ENCODE measurements around the gene CIRBP.

CIRBP gene

GRCh38 chr19:1269478-1270212 is 513 bp downstream of the CIRBP start:
- Histone ChIP-seq H3K79me2 (ENCODE audit: control insufficient read depth, insufficient read depth, low read length, poor library complexity) (peaks cover 13% of the 10 kb centered on the region), H3K79me1 (ENCODE audit: low read length) (peaks cover 23% of the 10 kb centered on the region), H2BK120ac (ENCODE audit: insufficient read depth, low read length, poor library complexity) (peak overlapping the region; percentile 71), H2AFZ (ENCODE audit: insufficient read depth, low read length, poor library complexity) (no peak overlapping the region), H3K23ac (ENCODE audit: low read length) (no peak overlapping the region), H3K18ac (ENCODE audit: low read length) (peak overlapping the region; percentile 81), H4K91ac (ENCODE audit: low read depth, low read length) (peak overlapping the region; percentile 98), H3K36me3 (ENCODE audit: control insufficient read depth in 1 of 2, insufficient read depth in 2 of 2, low read length in 2 of 2) (peaks cover 38 to 39% of the 10 kb centered on the region in 2 experiments), H3K4me1 (ENCODE audit: control insufficient read depth in 1 of 2, insufficient read depth in 2 of 2, low read length in 2 of 2) (peaks cover 34 to 37% of the 10 kb centered on the region in 2 experiments), H3K4me3 (ENCODE audit: low read depth, low read length) (peak overlapping the region; percentile 79), H2AK5ac (ENCODE audit: low read length) (peak overlapping the region; percentile 74), H2BK12ac (ENCODE audit: low read length) (no peak overlapping the region), H3K4ac (ENCODE audit: low read depth, low read length) (peak overlapping the region; percentile 89), H3K9me3 (ENCODE audit: insufficient read depth, low read depth, low read length) (no peaks in the 10 kb centered on the region), H3K14ac (ENCODE audit: low read length) (peak overlapping the region; percentile 88), H3K9ac (ENCODE audit: low read length) (peak overlapping the region; percentile 93), H4K12ac (ENCODE audit: low read depth, low read length) (peak overlapping the region; percentile 5), H4K8ac (ENCODE audit: low read depth, low read length) (peak overlapping the region; percentile 89), H3K27me3 (ENCODE audit: insufficient read depth, low read length) (no peaks in the 10 kb centered on the region), H3K4me2 (ENCODE audit: low read length) (peak overlapping the region; percentile 73), H2BK5ac (ENCODE audit: low read depth, low read length, poor library complexity) (peak overlapping the region; percentile 85), H3K27ac (ENCODE audit: low read depth, low read length) (peak overlapping the region; percentile 95)
- WGBS (ENCODE audit: extremely low coverage, insufficient coverage, insufficient read length): no CpG with 5 or more reads among the region's 64 CpGs
- DNase-seq: peak; percentile 63 to 89

GRCh38 chr19:1270213-1270853 is 1.2 kb downstream of the CIRBP start:
- peak overlapping the region; percentile 95 for H3K27ac ChIP-seq (ENCODE audit: low read depth, low read length)
- H2BK120ac ChIP-seq (ENCODE audit: insufficient read depth, low read length, poor library complexity): peak overlapping the region; percentile 9
- peak overlapping the region; percentile 18 for H3K18ac ChIP-seq (ENCODE audit: low read length)
- H3K27me3 ChIP-seq (ENCODE audit: insufficient read depth, low read length): no peaks in the 10 kb centered on the region
- H3K79me1 ChIP-seq (ENCODE audit: low read length): peaks cover 22% of the 10 kb centered on the region
- H3K14ac ChIP-seq (ENCODE audit: low read length): peak overlapping the region; percentile 69
- peak overlapping the region; percentile 73 for H3K4me2 ChIP-seq (ENCODE audit: low read length)
- H2BK12ac ChIP-seq (ENCODE audit: low read length): no peak overlapping the region
- H4K91ac ChIP-seq (ENCODE audit: low read depth, low read length): peak overlapping the region; percentile 72
- H4K8ac ChIP-seq (ENCODE audit: low read depth, low read length): peak overlapping the region; percentile 89
- H2BK5ac ChIP-seq (ENCODE audit: low read depth, low read length, poor library complexity): peak overlapping the region; percentile 85
- peak overlapping the region; percentile 11 for H2AK5ac ChIP-seq (ENCODE audit: low read length)
- H3K79me2 ChIP-seq (ENCODE audit: control insufficient read depth, insufficient read depth, low read length, poor library complexity): peaks cover 17% of the 10 kb centered on the region
- no peak overlapping the region for H2AFZ ChIP-seq (ENCODE audit: insufficient read depth, low read length, poor library complexity)
- H3K4me1 ChIP-seq (ENCODE audit: control insufficient read depth in 1 of 2, insufficient read depth in 2 of 2, low read length in 2 of 2): peaks cover 31 to 35% of the 10 kb centered on the region in 2 experiments
- DNase-seq: no peak
- no CpG with 5 or more reads among the region's 8 CpGs for WGBS (ENCODE audit: extremely low coverage, insufficient coverage, insufficient read length)
- H3K4ac ChIP-seq (ENCODE audit: low read depth, low read length): peak overlapping the region; percentile 89
- no peak overlapping the region for H3K23ac ChIP-seq (ENCODE audit: low read length)
- H4K12ac ChIP-seq (ENCODE audit: low read depth, low read length): peak overlapping the region; percentile 5
- peak overlapping the region; percentile 79 for H3K4me3 ChIP-seq (ENCODE audit: low read depth, low read length)
- H3K9ac ChIP-seq (ENCODE audit: low read length): peak overlapping the region; percentile 85
- no peaks in the 10 kb centered on the region for H3K9me3 ChIP-seq (ENCODE audit: insufficient read depth, low read depth, low read length)
- peaks cover 42% of the 10 kb centered on the region in 2 experiments for H3K36me3 ChIP-seq (ENCODE audit: control insufficient read depth in 1 of 2, insufficient read depth in 2 of 2, low read length in 2 of 2)

GRCh38 chr19:1270854-1271527 is 1.9 kb downstream of the CIRBP start:
- Histone ChIP-seq H2BK5ac (ENCODE audit: low read depth, low read length, poor library complexity) (no peak overlapping the region), H3K4me2 (ENCODE audit: low read length) (peak overlapping the region; percentile 24), H3K18ac (ENCODE audit: low read length) (no peak overlapping the region), H4K8ac (ENCODE audit: low read depth, low read length) (no peak overlapping the region), H3K14ac (ENCODE audit: low read length) (no peak overlapping the region), H2BK120ac (ENCODE audit: insufficient read depth, low read length, poor library complexity) (no peak overlapping the region), H3K79me2 (ENCODE audit: control insufficient read depth, insufficient read depth, low read length, poor library complexity) (peaks cover 20% of the 10 kb centered on the region), H3K9me3 (ENCODE audit: insufficient read depth, low read depth, low read length) (no peaks in the 10 kb centered on the region), H3K4ac (ENCODE audit: low read depth, low read length) (peak overlapping the region; percentile 65), H4K12ac (ENCODE audit: low read depth, low read length) (no peak overlapping the region), H4K91ac (ENCODE audit: low read depth, low read length) (no peak overlapping the region), H2AFZ (ENCODE audit: insufficient read depth, low read length, poor library complexity) (no peak overlapping the region), H3K4me1 (ENCODE audit: control insufficient read depth in 1 of 2, insufficient read depth in 2 of 2, low read length in 2 of 2) (peaks cover 27 to 31% of the 10 kb centered on the region in 2 experiments), H3K27ac (ENCODE audit: low read depth, low read length) (no peak overlapping the region), H3K27me3 (ENCODE audit: insufficient read depth, low read length) (no peaks in the 10 kb centered on the region), H3K79me1 (ENCODE audit: low read length) (peaks cover 22% of the 10 kb centered on the region), H3K36me3 (ENCODE audit: control insufficient read depth in 1 of 2, insufficient read depth in 2 of 2, low read length in 2 of 2) (peaks cover 42% of the 10 kb centered on the region in 2 experiments), H2BK12ac (ENCODE audit: low read length) (no peak overlapping the region), H2AK5ac (ENCODE audit: low read length) (no peak overlapping the region), H3K9ac (ENCODE audit: low read length) (no peak overlapping the region), H3K4me3 (ENCODE audit: low read depth, low read length) (no peak overlapping the region), H3K23ac (ENCODE audit: low read length) (no peak overlapping the region)
- DNase-seq: no peak
- WGBS (ENCODE audit: extremely low coverage, insufficient coverage, insufficient read length): no CpG with 5 or more reads among the region's 26 CpGs

GRCh38 chr19:1271528-1272422 is 2.6 kb downstream of the CIRBP start:
- Histone ChIP-seq H4K12ac (ENCODE audit: low read depth, low read length) (peak overlapping the region; percentile 8), H3K14ac (ENCODE audit: low read length) (no peak overlapping the region), H3K79me2 (ENCODE audit: control insufficient read depth, insufficient read depth, low read length, poor library complexity) (peaks cover 23% of the 10 kb centered on the region), H3K27ac (ENCODE audit: low read depth, low read length) (no peak overlapping the region), H3K4ac (ENCODE audit: low read depth, low read length) (no peak overlapping the region), H3K9me3 (ENCODE audit: insufficient read depth, low read depth, low read length) (no peaks in the 10 kb centered on the region), H3K18ac (ENCODE audit: low read length) (no peak overlapping the region), H2AK5ac (ENCODE audit: low read length) (no peak overlapping the region), H3K4me2 (ENCODE audit: low read length) (no peak overlapping the region), H3K36me3 (ENCODE audit: control insufficient read depth in 1 of 2, insufficient read depth in 2 of 2, low read length in 2 of 2) (peaks cover 42% of the 10 kb centered on the region in 2 experiments), H2AFZ (ENCODE audit: insufficient read depth, low read length, poor library complexity) (no peak overlapping the region), H3K23ac (ENCODE audit: low read length) (no peak overlapping the region), H3K4me1 (ENCODE audit: control insufficient read depth in 1 of 2, insufficient read depth in 2 of 2, low read length in 2 of 2) (peaks cover 31 to 34% of the 10 kb centered on the region in 2 experiments), H2BK5ac (ENCODE audit: low read depth, low read length, poor library complexity) (no peak overlapping the region), H3K27me3 (ENCODE audit: insufficient read depth, low read length) (no peaks in the 10 kb centered on the region), H3K9ac (ENCODE audit: low read length) (peak overlapping the region; percentile 6), H4K8ac (ENCODE audit: low read depth, low read length) (no peak overlapping the region), H2BK12ac (ENCODE audit: low read length) (no peak overlapping the region), H3K79me1 (ENCODE audit: low read length) (peaks cover 22% of the 10 kb centered on the region), H3K4me3 (ENCODE audit: low read depth, low read length) (no peak overlapping the region), H2BK120ac (ENCODE audit: insufficient read depth, low read length, poor library complexity) (no peak overlapping the region), H4K91ac (ENCODE audit: low read depth, low read length) (no peak overlapping the region)
- DNase-seq: no peak
- no CpG with 5 or more reads among the region's 37 CpGs for WGBS (ENCODE audit: extremely low coverage, insufficient coverage, insufficient read length)
